Tibial artery (tissue), 4 donors: Measurements from ENCODE around the gene MTERF1.
"Not testable (repeated sequence)": the region's sequence is repeated elsewhere in the genome, so short reads cannot be mapped to it uniquely, and the experiment has no call there.

ENCODE experiments used
- DNase-seq, 2 donors: peaks; one replicate each; pipeline ENCODE4 v3.0.0-alpha.2; 2019
- H3K27ac ChIP-seq, 2 donors: fragments of 200-600 bp; sonication (generic) in 1 of 2; 1 replicate in 1 of 2; 2 replicates in 1 of 2; pipeline ENCODE4 v1.5.1; 2018 to 2019; ENCODE audit warnings: mild to moderate bottlenecking in 1 of 2
- H3K27me3 ChIP-seq, 2 donors: fragments of 200-600 bp; sonication (generic) in 1 of 2; one replicate each; pipeline versions ENCODE4 v1.5.1 to v1.6.0; 2016 to 2019
- H3K36me3 ChIP-seq, 3 donors: fragments of 200-600 bp; sonication (generic) in 2 of 3; one replicate each; pipeline ENCODE4 v1.5.1; 2016 to 2019; ENCODE audit warnings: mild to moderate bottlenecking in 2 of 3
- H3K4me1 ChIP-seq, 4 donors: fragments of 200-600 bp; sonication (generic) in 2 of 4; 1 replicate in 3 of 4; 2 replicates in 1 of 4; pipeline ENCODE4 v1.5.1; 2016 to 2019
- H3K4me3 ChIP-seq, 2 donors: fragments of 200-600 bp; sonication (generic) in 1 of 2; 1 replicate in 1 of 2; 2 replicates in 1 of 2; pipeline ENCODE4 v1.5.1; 2018 to 2019; ENCODE audit warnings: mild to moderate bottlenecking in 2 of 2
- H3K9me3 ChIP-seq, 3 donors: fragments of 200-600 bp; sonication (generic) in 1 of 3; one replicate each; pipeline ENCODE4 v1.5.1; 2016 to 2019
- intact Hi-C: fragments of 100-400 bp; cut with DNase I; formaldehyde crosslinking; loops from one replicate; pipeline ENCODE4 v1.15.0; 2023; ENCODE audit warnings: low total_unique reads
- TF ChIP-seq, protein P1 (sequence below), 2 experiments: fragments of 200-600 bp in 1 of 2; fragments of 450-650 bp in 1 of 2; IDR thresholded peaks; one replicate each; pipeline ENCODE4 v1.5.1; 2017 to 2019; ENCODE audit warnings: antibody characterized with exemption in 2 of 2, mild to moderate bottlenecking in 1 of 2, moderate library complexity in 1 of 2

Gene MTERF1

DNA sequence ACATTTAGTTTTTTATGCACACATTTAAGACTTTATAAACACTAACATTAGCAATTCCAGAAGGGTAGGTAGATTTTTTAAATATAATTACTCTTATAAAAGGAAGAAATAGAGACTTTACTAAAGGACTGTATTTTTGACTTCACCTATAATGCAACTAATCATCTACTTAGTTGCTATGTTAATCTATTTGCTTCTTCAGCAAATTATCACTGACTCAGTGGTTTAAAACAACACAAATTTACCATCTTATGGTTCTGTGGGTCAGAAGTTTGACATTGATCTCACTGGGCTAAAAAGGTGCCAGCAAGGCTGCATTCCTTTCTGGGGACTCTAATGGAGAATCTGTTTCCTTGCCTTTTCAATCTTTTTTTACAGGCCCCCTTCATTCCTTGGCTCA is 7.6 kb downstream of the MTERF1 start:
- Histone ChIP-seq H3K4me3 (no peak overlapping the region), H3K36me3 (peaks cover 0 to 13% (median 0%) of the 10 kb centered on the region in 3 donors), H3K27ac (no peak overlapping the region), H3K4me1 (peaks cover 0 to 10% (median 0%) of the 10 kb centered on the region in 4 donors), H3K27me3 (no peaks in the 10 kb centered on the region), H3K9me3 (no peaks in the 10 kb centered on the region)
- intact Hi-C loops, result no loop called here
- no peak for DNase-seq
- TF ChIP-seq, protein P1, sequence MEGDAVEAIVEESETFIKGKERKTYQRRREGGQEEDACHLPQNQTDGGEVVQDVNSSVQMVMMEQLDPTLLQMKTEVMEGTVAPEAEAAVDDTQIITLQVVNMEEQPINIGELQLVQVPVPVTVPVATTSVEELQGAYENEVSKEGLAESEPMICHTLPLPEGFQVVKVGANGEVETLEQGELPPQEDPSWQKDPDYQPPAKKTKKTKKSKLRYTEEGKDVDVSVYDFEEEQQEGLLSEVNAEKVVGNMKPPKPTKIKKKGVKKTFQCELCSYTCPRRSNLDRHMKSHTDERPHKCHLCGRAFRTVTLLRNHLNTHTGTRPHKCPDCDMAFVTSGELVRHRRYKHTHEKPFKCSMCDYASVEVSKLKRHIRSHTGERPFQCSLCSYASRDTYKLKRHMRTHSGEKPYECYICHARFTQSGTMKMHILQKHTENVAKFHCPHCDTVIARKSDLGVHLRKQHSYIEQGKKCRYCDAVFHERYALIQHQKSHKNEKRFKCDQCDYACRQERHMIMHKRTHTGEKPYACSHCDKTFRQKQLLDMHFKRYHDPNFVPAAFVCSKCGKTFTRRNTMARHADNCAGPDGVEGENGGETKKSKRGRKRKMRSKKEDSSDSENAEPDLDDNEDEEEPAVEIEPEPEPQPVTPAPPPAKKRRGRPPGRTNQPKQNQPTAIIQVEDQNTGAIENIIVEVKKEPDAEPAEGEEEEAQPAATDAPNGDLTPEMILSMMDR (IDR thresholded peaks at IDR 0.05), result no peak

- Histone ChIP-seq H3K27me3 (no peaks in the 10 kb centered on the region), H3K36me3 (peaks cover 0 to 13% (median 0%) of the 10 kb centered on the region in 3 donors), H3K9me3 (no peaks in the 10 kb centered on the region), H3K4me3 (no peak overlapping the region), H3K27ac (no peak overlapping the region), H3K4me1 (peaks cover 0 to 2% (median 0%) of the 10 kb centered on the region in 4 donors)
- intact Hi-C loops, result no loop called here
- TF ChIP-seq, protein P1 (IDR thresholded peaks at IDR 0.05), result no peak
- DNase-seq, result no peak
Measured at GRCh38 chr7:91872069-91872468, 8.4 kb downstream of the MTERF1 start.

DNA sequence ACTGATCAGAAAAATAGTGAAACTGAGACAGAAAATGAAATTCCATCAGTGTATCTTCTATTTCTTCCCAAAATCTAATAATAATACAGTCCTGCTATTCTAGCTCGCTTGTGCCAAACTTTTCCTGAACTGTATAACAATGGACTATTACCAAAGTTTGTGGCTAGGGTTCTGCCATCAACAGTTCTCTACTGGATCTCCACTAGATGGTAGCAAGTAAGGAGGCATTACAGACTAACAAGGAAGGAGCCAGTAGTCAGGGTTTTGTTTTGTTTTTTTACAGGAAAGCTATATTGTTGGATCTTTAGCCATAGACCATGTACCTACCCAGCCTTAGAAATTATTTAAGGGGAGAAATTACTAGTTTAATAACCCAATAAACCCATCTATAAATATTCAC is 10.8 kb downstream of the MTERF1 start:
- intact Hi-C loops, result no loop called here
- no peak for DNase-seq
- H3K36me3 ChIP-seq, result peaks cover 0 to 9% (median 6%) of the 10 kb centered on the region in 3 donors
- no peaks in the 10 kb centered on the region for H3K9me3 ChIP-seq
- TF ChIP-seq, protein P1 (IDR thresholded peaks at IDR 0.05), result no peak
- no peaks in the 10 kb centered on the region for H3K4me1 ChIP-seq
- no peak overlapping the region for H3K27ac ChIP-seq
- H3K4me3 ChIP-seq, result no peak overlapping the region
- no peaks in the 10 kb centered on the region for H3K27me3 ChIP-seq

- H3K4me3 ChIP-seq, result no peak overlapping the region
- H3K9me3 ChIP-seq, result no peaks in the 10 kb centered on the region
- intact Hi-C loops, result no loop called here
- TF ChIP-seq, protein P1 (IDR thresholded peaks at IDR 0.05), result no peak
- no peaks in the 10 kb centered on the region for H3K4me1 ChIP-seq
- peaks cover 0 to 6% (median 0%) of the 10 kb centered on the region in 3 donors for H3K36me3 ChIP-seq
- no peak for DNase-seq
- H3K27me3 ChIP-seq, result no peaks in the 10 kb centered on the region
- no peak overlapping the region for H3K27ac ChIP-seq
Measured at GRCh38 chr7:91866599-91867148, 13.8 kb downstream of the MTERF1 start.

GRCh38 chr7:91865511-91865910 is 15.0 kb downstream of the MTERF1 start:
- Histone ChIP-seq H3K27me3 (no peaks in the 10 kb centered on the region), H3K27ac (no peak overlapping the region), H3K36me3 (peaks cover 0 to 6% (median 0%) of the 10 kb centered on the region in 3 donors), H3K4me1 (no peaks in the 10 kb centered on the region), H3K4me3 (no peak overlapping the region), H3K9me3 (no peaks in the 10 kb centered on the region)
- intact Hi-C loops, result no loop called here
- DNase-seq, result no peak
- TF ChIP-seq, protein P1 (IDR thresholded peaks at IDR 0.05), result no peak

GRCh38 chr7:91864604-91865003 is 15.9 kb downstream of the MTERF1 start:
- H3K36me3 ChIP-seq, intact Hi-C loops, DNase-seq, H3K27ac ChIP-seq, H3K9me3 ChIP-seq, H3K27me3 ChIP-seq, H3K4me3 ChIP-seq, H3K4me1 ChIP-seq: not testable (repeated sequence)
